HG03280 (cell line): ENCODE data around the gene PTPRC.

Source experiments
- ATAC-seq: cut with Tn5 transposase; IDR thresholded peaks from one replicate; pipeline ENCODE4 v1.9.1; 2021; ENCODE audit warnings: mild to moderate bottlenecking, moderate library complexity; ENCODE audit not compliant: unreplicated experiment

PTPRC gene

DNA sequence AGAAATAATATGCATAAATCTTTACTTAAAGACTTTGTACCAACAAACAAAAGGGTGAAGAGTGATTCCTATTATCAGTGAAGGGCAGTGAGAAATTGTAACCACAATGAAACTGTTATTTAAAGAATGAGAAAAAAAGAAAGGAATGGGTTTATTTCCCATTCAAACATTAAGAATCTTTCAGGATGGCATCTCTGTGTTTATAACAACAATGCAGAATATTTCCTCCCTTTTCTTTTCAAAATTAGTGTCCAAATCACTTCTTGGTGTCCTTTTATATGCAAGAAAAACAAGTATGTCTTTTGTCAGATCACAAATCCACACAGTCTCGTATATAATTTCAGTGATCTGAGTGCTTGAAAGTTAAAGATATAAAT, 61.2 kb downstream of the PTPRC start:
- no peak for ATAC-seq

DNA sequence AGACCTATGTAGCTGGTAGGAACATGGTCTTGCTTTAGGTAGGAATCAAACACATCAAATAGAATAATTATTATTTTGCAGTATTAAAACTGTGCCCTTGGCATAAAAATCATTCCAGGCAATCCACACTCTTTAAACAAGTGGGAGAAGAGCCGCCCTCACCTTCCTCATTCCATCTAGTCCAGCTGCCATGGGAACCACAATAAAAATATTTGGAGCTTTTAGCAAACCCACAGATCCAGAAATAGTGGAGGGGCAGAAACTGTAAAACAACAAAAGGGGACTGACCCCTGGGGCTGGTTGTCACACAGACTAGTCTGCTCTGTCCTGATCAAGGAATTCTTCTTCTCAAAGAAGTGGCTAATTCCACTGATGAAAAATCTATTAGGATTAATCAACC, 61.6 kb downstream of the PTPRC start:
- no peak for ATAC-seq

DNA sequence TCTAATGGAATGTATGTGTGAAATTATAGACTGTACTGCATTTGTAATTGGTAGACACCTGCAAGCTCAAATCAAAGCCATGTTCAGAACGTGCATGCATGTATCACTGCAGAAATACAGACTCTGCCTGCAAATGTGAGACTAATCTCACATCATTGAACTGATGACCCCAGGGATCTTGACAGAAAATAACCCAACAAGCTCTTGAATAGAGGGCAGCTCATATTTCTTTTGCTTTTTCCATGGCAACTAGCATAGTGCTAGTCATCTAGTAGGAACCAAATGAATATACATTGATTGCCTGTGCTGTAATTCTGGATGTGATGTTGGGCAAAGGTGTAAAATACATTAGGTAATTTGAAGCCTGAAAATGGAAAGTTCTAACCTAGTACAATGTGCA, 62.4 kb downstream of the PTPRC start:
- no peak for ATAC-seq

DNA sequence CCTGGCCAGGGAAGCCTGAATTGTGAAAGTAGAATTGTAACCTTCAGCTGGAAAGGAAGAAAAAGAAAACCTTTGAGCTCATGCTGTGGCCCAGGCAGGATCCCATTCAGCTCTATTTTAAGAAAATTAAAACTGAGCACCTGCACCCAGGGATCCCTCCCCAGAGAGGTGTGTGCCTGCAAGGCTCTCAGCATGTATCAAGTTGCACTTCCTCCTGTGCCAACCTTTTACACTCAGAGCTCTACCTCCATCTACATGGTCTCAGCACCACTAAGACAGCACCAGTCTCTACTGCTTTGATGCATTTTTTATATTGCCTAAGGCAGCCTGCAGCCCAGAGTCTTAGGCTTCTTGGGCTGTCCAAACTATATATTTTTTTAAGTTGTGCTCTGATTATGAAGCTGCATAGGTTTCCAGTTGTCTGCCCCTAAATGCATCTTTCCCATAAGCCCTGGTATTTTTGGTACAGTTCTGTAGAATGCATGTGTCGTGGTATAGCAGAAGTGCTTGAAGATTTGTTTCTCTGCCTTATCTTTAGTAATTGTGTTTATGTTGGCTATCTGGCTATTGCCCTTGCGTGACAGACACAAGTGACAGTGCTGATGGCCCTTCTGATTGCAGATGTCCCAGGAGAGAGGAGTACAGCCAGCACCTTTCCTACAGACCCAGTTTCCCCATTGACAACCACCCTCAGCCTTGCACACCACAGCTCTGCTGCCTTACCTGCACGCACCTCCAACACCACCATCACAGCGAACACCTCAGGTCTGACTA, 63.1 kb downstream of the PTPRC start:
- ATAC-seq: no peak

DNA sequence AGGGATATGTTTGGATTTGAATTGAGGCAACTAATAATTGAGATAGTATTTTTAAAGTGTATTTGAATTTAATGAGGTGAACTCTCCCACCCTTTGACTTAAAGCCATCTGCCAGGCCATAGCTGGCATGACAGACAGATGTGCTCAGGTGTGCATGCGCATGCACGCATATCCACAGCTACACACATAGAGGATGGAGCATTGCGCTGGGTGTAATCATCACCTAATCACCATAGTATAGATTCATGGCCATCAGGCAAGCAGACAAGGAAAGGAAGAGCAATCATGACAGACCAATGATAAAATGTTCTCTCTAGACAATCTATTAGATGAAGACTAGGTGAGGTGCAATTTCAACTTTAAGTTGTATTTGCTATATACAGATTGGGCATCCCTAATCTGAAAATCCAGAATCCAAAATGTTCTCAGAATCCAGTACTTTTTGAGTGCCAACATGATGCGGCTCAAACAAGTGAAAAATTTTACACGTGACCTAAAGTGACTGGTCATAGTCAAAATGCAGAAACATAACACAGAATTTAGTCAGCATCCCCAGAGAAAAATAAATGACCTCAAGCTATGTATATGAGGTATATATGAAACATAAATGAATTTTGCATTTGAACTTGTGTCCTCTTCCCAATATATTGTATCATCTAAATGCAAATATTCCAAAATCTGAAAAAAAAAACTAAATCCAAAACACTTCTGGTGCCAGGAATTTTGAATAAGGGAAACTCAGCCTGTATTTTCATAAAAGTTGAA, 70.1 kb downstream of the PTPRC start:
- ATAC-seq: no peak

DNA sequence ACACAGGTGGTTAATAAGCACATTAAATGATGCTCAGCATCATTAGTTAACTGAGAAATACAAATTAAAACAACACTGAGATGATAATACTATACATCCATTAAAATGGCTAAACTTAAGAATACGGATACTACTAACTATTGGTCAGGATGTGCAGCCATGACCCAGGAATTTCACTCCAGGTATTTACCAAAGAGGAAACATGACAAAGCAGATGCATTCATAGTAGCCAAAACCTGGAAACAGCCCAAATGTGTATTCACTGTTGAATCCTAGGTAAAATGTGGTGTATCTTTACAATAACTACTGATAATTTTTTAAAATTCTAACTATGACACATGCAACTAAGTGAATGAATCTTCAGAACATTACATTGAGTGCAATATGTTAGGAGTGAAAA, 73.0 kb downstream of the PTPRC start:
- no peak for ATAC-seq

DNA sequence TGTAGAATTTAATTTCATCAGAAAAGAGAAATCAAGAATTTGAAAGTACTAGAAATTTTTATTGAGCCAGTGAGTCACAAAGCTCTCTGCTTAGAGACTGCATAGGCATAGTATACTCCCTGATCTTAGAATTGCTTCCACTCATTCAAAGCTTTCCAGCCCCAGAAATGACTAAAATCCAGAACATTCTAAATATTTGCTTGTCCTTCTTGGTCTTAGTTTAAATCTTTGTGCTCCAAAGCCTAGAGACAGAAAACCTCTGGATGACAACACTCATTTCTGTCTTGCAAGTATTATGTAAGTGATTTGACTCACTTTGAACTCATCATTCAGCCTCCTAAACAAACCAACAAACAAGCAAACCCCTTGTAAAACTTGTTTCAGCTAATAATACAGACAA, 74.2 kb downstream of the PTPRC start:
- ATAC-seq: no peak

DNA sequence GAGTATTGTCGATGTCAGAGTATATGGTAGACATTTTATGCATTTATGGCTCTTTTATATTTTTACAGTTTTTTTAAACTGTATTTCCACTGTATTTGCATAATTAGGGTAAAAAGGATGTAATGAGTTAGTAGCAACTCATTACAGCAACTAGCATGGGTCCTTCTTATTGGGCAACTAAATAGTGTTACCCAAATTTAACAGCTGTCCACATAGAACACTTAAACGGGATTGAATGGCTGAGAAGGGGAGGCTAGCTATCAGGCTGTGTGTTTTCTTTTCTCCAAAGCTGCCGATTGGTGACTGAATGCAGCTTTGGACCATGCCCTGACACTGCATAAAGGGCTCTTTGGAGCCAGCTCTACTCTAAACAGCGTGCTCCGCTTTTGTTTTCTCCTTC, 75.4 kb downstream of the PTPRC start:
- ATAC-seq: no peak

DNA sequence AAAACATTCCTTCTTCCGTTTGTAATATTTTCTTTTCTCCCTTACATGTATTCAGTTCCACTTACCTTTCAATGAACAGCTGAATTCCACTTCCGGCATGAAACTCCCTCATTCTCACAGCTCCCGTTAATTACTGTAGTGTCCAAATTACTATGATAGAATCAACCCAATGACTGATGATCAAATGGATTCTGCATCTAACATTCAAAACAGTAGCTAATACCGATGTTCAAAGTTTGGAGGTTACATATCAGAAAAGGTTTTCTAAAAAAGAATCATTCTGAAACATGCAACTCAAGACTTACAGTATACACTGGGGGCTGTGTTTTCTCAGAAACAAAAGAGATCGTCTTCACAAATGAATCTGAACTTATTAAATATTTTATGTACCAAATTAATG, 77.2 kb downstream of the PTPRC start:
- no peak for ATAC-seq

DNA sequence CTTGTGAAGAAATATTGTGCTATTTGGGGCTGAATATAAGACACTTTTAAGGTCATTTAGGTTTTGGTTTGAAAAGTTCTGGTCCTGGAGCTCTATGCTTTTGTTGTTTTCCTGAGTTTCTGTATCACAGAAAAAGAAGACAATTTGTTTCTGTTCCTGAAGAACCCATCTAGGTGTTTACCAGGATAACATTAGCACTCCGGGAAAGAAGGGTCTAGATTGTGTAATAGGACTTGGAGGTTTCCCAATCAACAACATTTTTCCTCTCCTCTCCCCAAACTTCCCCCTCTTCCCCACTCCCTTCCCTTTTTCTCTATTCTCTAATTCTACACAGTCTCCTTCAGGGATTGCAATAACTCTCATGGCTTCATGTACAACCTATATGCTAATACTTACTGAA, 78.7 kb downstream of the PTPRC start:
- no peak for ATAC-seq

DNA sequence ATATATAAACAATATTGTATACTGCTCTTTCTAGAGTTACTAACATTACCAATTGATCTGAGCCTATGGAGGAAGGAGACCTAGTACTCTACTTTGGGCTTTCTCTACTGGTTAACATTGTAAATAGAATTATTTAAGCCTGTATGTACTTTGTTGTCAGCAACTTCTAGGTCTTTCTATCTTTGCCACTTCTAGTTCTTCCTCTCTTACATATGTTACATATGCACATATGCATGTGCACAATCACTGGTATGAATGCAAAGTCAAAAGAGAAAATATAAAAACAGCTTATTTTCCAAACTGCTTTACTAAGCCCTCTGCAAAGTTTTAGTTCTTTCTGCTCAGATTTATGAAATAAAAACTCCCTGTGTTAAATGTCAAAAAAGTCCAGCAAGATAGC, 84.3 kb downstream of the PTPRC start:
- ATAC-seq: no peak

DNA sequence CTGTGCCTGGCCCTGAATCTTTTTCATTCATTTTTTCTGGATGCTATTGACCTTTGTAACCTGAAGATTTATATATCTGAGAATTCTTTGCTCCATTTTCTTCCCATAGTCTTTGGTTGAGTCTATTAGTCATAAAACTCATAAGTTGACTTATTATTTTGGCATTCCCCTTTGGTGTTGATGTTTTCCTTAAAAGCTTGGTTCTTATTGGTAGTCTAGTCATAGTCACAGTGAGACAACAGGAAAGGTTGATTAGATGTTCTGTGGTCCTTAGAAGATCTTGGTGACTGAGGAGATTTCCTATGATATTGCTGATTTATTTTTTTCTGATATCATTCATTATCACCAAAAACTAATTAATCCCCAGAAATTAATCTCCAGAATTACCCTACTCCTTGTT, 86.2 kb downstream of the PTPRC start:
- ATAC-seq: no peak

DNA sequence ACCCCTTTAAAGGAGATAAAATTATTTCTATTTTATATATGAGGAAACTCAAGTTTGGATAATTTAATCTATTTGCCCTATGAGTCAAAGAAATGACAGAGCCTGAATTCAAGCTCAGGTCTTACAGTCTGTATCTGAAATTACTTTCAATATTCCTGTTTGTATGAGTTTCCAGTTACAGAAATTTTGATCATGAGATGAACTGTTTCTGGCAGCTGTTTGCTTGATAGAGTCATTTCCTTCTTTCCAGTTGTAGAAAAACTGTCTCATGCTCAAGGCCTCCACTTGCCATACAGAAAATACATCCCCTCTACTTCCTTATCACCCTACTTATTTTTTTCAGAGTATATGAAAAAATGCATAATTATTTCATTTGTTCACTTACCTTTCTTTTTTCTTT, 87.6 kb downstream of the PTPRC start:
- no peak for ATAC-seq

DNA sequence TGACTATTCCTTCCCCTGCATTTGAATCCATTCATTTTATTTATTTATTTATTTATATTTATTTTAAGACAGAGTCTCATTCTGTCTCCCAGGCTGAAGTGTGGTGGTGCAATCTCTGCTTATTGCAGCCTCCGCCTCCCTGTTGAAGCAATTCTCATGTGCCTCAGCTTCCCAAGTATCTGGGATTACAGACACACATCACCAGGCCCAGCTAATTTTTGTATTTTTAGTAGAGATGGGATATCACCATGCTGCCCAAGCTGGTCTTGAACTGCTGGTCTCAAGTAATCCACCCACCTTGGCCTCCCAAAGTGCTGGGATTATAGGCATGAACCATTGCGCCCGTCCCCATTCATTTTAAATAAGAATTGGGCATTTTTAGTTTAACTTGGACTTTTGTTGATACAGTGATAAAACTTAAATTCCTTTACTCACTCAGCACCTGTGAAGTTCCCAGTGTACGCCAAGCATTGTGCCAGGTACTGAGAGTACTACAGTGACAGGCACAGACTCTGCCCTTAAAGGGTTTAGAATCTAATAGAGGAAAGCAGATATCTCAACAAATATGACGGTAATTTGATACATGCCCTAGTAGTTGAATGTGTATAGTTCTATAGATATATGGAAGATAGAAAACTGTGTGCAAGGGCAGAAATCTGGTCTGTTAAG, 90.5 kb downstream of the PTPRC start:
- ATAC-seq: no peak

DNA sequence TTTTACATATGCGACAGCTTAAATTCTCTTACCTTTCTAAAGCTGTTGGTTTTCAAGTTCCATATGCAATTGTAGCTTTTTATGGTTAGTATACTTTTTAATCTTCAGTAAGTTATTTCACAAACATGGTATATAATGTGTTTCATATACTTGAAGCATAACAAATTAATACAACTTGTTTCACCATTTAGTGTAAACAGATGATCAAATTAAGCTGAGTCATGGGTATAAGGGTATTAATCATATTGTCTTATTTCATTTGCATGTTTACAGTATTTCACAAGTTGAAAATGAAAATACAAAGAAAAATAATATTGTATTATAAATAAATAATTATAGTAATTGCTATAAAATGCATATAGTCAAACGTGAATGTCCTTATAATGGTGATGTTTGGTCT, 92.1 kb downstream of the PTPRC start:
- ATAC-seq: no peak

DNA sequence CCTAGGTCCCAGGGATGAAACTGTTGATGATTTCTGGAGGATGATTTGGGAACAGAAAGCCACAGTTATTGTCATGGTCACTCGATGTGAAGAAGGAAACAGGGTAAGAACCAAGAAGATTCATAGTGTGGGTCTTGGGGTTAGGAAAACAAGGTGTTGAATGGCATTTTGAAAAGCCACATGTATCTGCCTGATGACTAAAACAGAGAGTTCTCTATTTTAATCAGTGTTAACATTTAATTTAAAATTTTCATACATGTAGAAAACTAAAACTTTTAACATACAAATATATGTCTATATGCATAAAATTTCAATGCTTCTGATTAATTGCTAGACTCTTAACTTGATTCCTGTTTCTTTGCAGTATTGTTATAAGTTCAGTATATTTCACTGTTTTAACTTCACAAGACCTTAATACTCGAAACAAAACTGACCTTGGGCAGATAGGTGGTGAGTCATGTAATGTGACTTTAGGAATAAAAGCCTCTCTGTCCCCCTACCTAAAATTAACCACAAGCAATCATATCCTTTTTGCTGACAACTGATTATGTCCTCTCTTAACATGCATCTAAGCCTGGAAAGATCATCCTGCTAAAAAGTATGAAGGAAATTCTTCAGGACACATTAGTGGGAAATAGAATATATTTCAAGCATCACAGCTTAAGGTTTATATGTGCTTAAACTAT, 95.6 kb downstream of the PTPRC start:
- ATAC-seq: peak; percentile 79

DNA sequence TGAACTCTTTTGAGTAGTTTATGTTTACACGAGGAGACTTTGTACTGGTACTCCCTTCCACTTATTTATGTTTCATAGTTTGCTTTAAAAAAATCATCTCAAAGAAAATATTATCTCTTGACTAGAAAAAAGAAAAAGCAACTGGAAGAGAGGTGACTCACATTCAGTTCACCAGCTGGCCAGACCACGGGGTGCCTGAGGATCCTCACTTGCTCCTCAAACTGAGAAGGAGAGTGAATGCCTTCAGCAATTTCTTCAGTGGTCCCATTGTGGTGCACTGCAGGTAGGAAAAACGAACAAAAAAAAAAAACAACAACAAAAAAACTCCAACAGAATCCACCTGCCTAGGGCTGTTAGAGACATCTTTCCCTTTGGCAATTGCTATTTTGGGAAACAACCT, 102.9 kb downstream of the PTPRC start:
- ATAC-seq: no peak

DNA sequence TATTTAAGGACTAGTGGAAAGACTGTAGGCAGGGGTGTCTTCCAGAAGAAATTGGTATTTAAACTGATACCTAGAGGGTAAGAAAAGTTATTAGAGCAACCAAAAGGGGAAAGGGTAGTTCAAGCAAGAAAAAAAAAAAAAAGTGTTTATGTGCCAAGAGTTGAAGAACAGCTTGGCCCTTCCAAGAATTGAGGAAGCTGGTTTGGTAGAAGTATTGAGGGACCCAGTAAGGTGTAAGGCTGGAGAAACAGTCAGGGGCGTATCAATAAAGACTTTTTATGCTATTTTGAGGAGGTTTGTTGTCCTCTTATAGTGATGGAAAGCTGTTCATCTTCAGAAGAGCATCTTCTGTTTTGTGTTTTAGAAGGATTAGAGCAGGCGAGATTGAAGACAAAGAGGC, 108.3 kb downstream of the PTPRC start:
- no peak for ATAC-seq

DNA sequence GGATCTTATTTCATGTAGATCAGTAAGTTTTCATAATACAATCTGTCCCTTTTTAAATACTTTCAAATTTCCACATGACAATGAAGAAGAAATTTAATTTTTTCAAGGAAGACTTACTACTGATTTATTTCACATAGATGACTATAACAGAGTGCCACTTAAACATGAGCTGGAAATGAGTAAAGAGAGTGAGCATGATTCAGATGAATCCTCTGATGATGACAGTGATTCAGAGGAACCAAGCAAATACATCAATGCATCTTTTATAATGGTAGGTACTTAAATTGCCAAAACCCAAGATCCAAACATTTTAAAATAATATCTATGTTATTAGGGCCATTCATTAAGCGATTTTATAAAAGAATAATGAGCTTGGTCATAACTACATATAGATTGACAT, 110.4 kb downstream of the PTPRC start:
- ATAC-seq: no peak

DNA sequence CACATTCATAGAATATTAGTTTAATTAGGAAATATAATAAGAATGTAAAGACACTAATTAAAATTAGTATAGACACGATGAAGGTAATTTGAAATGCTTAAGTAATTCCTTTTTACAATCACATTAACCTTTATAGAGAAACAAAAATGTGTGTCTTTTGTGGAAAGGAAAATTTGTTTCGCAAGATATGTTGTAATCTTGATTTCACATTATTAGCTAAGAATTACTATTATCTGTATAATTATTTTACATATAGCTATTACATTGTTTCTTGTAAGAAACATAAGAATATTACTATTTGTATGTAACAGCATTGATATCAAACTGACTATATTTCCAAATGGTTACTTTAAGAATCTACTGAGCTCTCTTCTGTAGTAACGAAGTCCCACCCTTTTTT, 111.2 kb downstream of the PTPRC start:
- no peak for ATAC-seq

DNA sequence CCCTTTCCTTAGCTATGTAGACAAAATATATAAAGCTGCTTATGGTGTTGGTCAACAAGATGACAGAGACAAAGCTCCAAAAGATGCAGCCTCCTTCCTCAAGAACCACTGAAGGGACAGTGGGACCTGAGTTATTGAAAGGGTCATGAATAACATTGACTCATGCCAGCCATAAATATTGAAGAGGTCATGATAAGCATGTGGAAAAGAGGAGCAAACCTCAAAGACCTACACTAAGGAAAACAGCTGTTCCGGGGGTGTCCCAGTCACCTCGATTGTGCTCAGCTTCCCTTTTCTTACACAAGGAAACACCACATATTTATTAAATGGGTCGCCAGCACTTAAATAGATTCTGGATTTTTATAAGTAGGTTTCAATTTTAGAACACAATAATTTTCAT, 112.9 kb downstream of the PTPRC start:
- no peak for ATAC-seq

DNA sequence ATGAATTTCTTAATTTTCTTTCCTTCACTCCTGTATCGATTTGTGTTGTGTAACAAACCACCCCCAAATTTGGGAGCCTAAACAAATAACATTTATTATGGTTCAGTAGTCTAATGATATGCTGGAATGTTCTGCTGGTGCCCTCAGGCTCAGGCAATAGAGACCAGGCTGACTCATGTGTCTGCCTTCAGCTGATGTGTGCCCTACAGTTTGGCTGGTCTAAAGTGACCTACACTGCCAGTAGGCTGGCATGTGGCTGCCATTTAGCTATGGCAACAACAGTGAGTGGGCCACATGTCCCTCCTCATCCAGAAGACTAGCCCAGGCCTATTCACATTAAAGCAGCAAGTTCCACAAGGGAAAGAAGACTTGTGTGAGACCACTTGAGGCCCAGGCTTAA, 115.8 kb downstream of the PTPRC start:
- no peak for ATAC-seq
